GM23338 (cell line): ENCODE results near the gene CCDC70. TPM values are rescaled to one million over a fixed set of nuclear protein-coding genes. Genes with fewer than 3 reads are reported as not detected.

Experiments used
- ATAC-seq: fragments of 200-7000 bp; cut with Tn5 transposase; 3 replicates; pipeline ENCODE4 v1.9.1; 2020
- DNase-seq: peaks from one replicate; pipeline ENCODE4 v3.0.0-alpha.2; 2015; ENCODE audit warnings: low spot score
- H2AFZ ChIP-seq: fragments of 200-600 bp; sonication (generic); 2 replicates; pipeline ENCODE4 v1.8.0; 2016; ENCODE audit warnings: antibody characterized with exemption, mild to moderate bottlenecking, moderate library complexity
- H3F3A ChIP-seq: fragments of 200-600 bp; sonication (generic); replicated peaks from 2 replicates; pipeline ENCODE4 v1.8.0; 2017; ENCODE audit warnings: antibody characterized with exemption, mixed run types, low read depth
- H3K27ac ChIP-seq: fragments of 200-600 bp; sonication (generic); 2 replicates; pipeline ENCODE4 v1.6.1; 2016; ENCODE audit warnings: low read depth
- H3K27me3 ChIP-seq: fragments of 200-600 bp; sonication (generic); 2 replicates; pipeline ENCODE4 v1.8.0; 2016; ENCODE audit warnings: mild to moderate bottlenecking, mixed run types, moderate library complexity; ENCODE audit not compliant: insufficient read depth
- H3K36me3 ChIP-seq: fragments of 200-600 bp; sonication (generic); 2 replicates; pipeline ENCODE4 v1.8.0; 2016; ENCODE audit warnings: mild to moderate bottlenecking; ENCODE audit not compliant: insufficient read depth
- H3K4me1 ChIP-seq: fragments of 200-600 bp; sonication (generic); 2 replicates; pipeline ENCODE4 v1.8.0; 2016; ENCODE audit warnings: mild to moderate bottlenecking, moderate library complexity; ENCODE audit not compliant: insufficient read depth
- H3K4me2 ChIP-seq: fragments of 200-600 bp; sonication (generic); 2 replicates; pipeline ENCODE4 v1.7.1; 2017; ENCODE audit warnings: mixed run types
- H3K4me3 ChIP-seq: fragments of 200-600 bp; sonication (generic); 2 replicates; pipeline ENCODE4 v1.6.1; 2016; ENCODE audit warnings: mixed run types
- H3K79me2 ChIP-seq: fragments of 200-600 bp; sonication (generic); replicated peaks from 2 replicates; pipeline ENCODE4 v1.8.0; 2017; ENCODE audit warnings: mild to moderate bottlenecking; ENCODE audit not compliant: insufficient read depth
- H3K9me2 ChIP-seq: fragments of 200-600 bp; sonication (generic); 2 replicates; pipeline ENCODE4 v1.8.0; 2017; ENCODE audit not compliant: insufficient read depth
- H4K20me1 ChIP-seq: fragments of 200-600 bp; sonication (generic); replicated peaks from 2 replicates; pipeline ENCODE4 v1.8.0; 2017; ENCODE audit warnings: mild to moderate bottlenecking; ENCODE audit not compliant: insufficient read depth
- H3K27ac Mint-ChIP-seq: 2 replicates; pipeline ENCODE4 v1.8.0; 2020; ENCODE audit warnings: inconsistent platforms, mild to moderate bottlenecking, moderate library complexity, mixed read lengths
- H3K27me3 Mint-ChIP-seq: 3 replicates; pipeline ENCODE4 v1.8.0; 2022; ENCODE audit warnings: low read depth, mild to moderate bottlenecking, moderate library complexity, mixed read lengths, inconsistent platforms; ENCODE audit not compliant: insufficient read depth, poor library complexity
- H3K36me3 Mint-ChIP-seq: 3 replicates; pipeline ENCODE4 v1.8.0; 2021; ENCODE audit warnings: low read depth, mild to moderate bottlenecking, inconsistent platforms, moderate library complexity, mixed read lengths
- H3K4me1 Mint-ChIP-seq: 3 replicates; pipeline ENCODE4 v1.8.0; 2020; ENCODE audit warnings: mild to moderate bottlenecking, inconsistent platforms, mixed read lengths
- H3K4me3 Mint-ChIP-seq: 3 replicates; pipeline ENCODE4 v1.8.0; 2021; ENCODE audit warnings: moderate library complexity, mild to moderate bottlenecking, inconsistent platforms, mixed read lengths
- H3K9me3 Mint-ChIP-seq: 3 replicates; pipeline ENCODE4 v1.8.0; 2020; ENCODE audit warnings: moderate library complexity, mild to moderate bottlenecking, inconsistent platforms, mixed read lengths
- CREB1 ChIP-seq: fragments of 250-450 bp; sonication (Bioruptor Pico); IDR thresholded peaks from 2 replicates; pipeline ENCODE4 v1.5.0; 2020; ENCODE audit warnings: low read depth, mild to moderate bottlenecking, moderate library complexity
- EZH2 ChIP-seq: fragments of 200-600 bp; sonication (generic); IDR thresholded peaks from one replicate; pipeline ENCODE4 v1.8.0; 2017; ENCODE audit warnings: antibody characterized with exemption, mild to moderate bottlenecking, low read depth; ENCODE audit not compliant: unreplicated experiment
- EZH2phosphoT487 ChIP-seq: fragments of 200-600 bp; sonication (generic); IDR thresholded peaks from one replicate; pipeline ENCODE4 v1.8.1; 2018; ENCODE audit warnings: antibody characterized with exemption; ENCODE audit not compliant: unreplicated experiment
- JUNB ChIP-seq: IDR thresholded peaks from one replicate; pipeline ENCODE4 v1.6.1; 2016; ENCODE audit warnings: antibody characterized with exemption; ENCODE audit not compliant: unreplicated experiment
- NANOG ChIP-seq: IDR thresholded peaks from 2 replicates; pipeline ENCODE4 v1.6.1; 2016; ENCODE audit warnings: antibody characterized with exemption, borderline replicate concordance
- POLR2AphosphoS5 ChIP-seq: IDR thresholded peaks from 2 replicates; pipeline ENCODE4 v1.6.1; 2016; ENCODE audit warnings: antibody characterized with exemption, low read depth
- STAT1 ChIP-seq: IDR thresholded peaks from one replicate; pipeline ENCODE4 v1.6.1; 2016; ENCODE audit warnings: antibody characterized with exemption; ENCODE audit not compliant: unreplicated experiment
- ZNF114 ChIP-seq: fragments of 250-450 bp; sonication (Bioruptor Pico); IDR thresholded peaks from 2 replicates; pipeline ENCODE4 v1.5.0; 2020; ENCODE audit warnings: mild to moderate bottlenecking, moderate library complexity
- ZNF331 ChIP-seq: fragments of 250-450 bp; sonication (Bioruptor Pico); IDR thresholded peaks from 2 replicates; pipeline ENCODE4 v1.5.0; 2020; ENCODE audit warnings: low read depth, mild to moderate bottlenecking, moderate library complexity
- polyA plus RNA-seq: library from polyadenylated mRNA; unstranded; fragments of >200 nt; fragmentation: Nextera tagmentation; extraction: Ambion mirVana; gene quantifications from 2 replicates; pipeline ENCODE4 v1.2.1, GENCODE V29; 2016
- total RNA-seq: library from RNA; depleted of rRNA; stranded (reverse); fragments of >200 nt; shearing (Covaris generic); gene quantifications from 2 replicates; pipeline ENCODE4 v1.2.3, GENCODE V29; 2014
- TF ChIP-seq, protein P1 (sequence below): IDR thresholded peaks from 2 replicates; pipeline ENCODE4 v1.6.1; 2016; ENCODE audit warnings: antibody characterized with exemption
- TF ChIP-seq, protein P2 (sequence below): IDR thresholded peaks from one replicate; pipeline ENCODE4 v1.6.1; 2018; ENCODE audit warnings: antibody characterized with exemption; ENCODE audit not compliant: unreplicated experiment
- TF ChIP-seq, protein P3 (sequence below), 2 experiments: fragments of 200-600 bp in 1 of 2; sonication (generic) in 1 of 2; conservative IDR thresholded peaks; 2 replicates each; pipeline versions ENCODE4 v1.5.1 to v1.6.1; 2016 to 2017; ENCODE audit warnings: antibody characterized with exemption in 2 of 2, low read depth in 2 of 2, mild to moderate bottlenecking in 2 of 2, moderate library complexity in 1 of 2
- TF ChIP-seq, protein P4 (sequence below): fragments of 250-450 bp; sonication (Bioruptor Pico); IDR thresholded peaks from 2 replicates; pipeline ENCODE4 v1.5.0; 2020; ENCODE audit warnings: mild to moderate bottlenecking, moderate library complexity

CCDC70 gene
- total and polyA plus RNA-seq, 2 experiments from 2014 or later, result not detected

DNA sequence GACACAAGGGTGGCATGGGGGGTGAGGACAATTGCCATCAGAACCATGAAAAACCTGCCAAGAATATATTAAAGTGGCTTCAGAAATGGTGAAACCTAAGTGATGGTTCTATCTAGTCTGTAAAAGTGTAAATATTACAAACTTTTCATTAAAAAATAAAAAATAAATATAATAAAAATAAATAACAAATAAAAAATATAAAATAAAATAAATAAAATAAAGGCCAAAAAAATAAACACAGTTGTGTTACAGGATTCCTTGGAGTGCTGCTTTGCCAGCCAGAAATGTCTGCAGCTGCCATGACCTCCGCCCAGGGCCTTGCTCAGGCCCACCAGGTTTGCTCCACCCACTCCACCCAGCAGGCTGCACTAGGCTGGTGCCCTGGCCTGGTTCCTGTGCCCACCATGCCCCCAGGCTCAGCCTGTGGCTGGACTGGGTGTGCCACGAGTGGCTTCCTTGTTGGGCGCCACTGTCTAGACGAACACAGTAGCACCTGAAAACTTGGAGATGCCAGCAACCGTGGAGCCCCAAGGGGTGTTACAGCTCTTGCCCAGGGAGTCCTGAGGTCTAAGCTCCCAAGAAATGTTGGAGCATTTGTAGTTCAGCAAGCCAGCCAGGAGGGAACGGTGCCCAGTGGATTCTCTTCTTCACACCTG is 20.9 kb downstream of the CCDC70 start:
- H3K27me3 Mint-ChIP-seq, result peaks cover 2% of the 10 kb centered on the region
- H3K36me3 Mint-ChIP-seq, result peaks cover 7% of the 10 kb centered on the region; the same call in 2 of the 3 replicates
- no peaks in the 10 kb centered on the region for H3K4me1 Mint-ChIP-seq
- Histone ChIP-seq H3K4me1 (no peaks in the 10 kb centered on the region), H3K27ac (no peak overlapping the region), H3K36me3 (no peaks in the 10 kb centered on the region), H3F3A (no peaks in the 10 kb centered on the region), H3K9me2 (peaks cover 6% of the 10 kb centered on the region; the same call in 1 of the 2 replicates), H2AFZ (no peak overlapping the region), H4K20me1 (no peaks in the 10 kb centered on the region), H3K79me2 (no peaks in the 10 kb centered on the region), H3K4me2 (no peak overlapping the region), H3K27me3 (no peaks in the 10 kb centered on the region), H3K4me3 (no peak overlapping the region)
- H3K27ac Mint-ChIP-seq, result no peak overlapping the region
- peaks cover 20% of the 10 kb centered on the region for H3K9me3 Mint-ChIP-seq
- ATAC-seq (no peak), DNase-seq (no peak)
- TF ChIP-seq ZNF114, result no peak
- TF ChIP-seq CREB1, result no peak
- TF ChIP-seq, protein P1, sequence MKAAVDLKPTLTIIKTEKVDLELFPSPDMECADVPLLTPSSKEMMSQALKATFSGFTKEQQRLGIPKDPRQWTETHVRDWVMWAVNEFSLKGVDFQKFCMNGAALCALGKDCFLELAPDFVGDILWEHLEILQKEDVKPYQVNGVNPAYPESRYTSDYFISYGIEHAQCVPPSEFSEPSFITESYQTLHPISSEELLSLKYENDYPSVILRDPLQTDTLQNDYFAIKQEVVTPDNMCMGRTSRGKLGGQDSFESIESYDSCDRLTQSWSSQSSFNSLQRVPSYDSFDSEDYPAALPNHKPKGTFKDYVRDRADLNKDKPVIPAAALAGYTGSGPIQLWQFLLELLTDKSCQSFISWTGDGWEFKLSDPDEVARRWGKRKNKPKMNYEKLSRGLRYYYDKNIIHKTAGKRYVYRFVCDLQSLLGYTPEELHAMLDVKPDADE, result no peak
- TF ChIP-seq, protein P2, sequence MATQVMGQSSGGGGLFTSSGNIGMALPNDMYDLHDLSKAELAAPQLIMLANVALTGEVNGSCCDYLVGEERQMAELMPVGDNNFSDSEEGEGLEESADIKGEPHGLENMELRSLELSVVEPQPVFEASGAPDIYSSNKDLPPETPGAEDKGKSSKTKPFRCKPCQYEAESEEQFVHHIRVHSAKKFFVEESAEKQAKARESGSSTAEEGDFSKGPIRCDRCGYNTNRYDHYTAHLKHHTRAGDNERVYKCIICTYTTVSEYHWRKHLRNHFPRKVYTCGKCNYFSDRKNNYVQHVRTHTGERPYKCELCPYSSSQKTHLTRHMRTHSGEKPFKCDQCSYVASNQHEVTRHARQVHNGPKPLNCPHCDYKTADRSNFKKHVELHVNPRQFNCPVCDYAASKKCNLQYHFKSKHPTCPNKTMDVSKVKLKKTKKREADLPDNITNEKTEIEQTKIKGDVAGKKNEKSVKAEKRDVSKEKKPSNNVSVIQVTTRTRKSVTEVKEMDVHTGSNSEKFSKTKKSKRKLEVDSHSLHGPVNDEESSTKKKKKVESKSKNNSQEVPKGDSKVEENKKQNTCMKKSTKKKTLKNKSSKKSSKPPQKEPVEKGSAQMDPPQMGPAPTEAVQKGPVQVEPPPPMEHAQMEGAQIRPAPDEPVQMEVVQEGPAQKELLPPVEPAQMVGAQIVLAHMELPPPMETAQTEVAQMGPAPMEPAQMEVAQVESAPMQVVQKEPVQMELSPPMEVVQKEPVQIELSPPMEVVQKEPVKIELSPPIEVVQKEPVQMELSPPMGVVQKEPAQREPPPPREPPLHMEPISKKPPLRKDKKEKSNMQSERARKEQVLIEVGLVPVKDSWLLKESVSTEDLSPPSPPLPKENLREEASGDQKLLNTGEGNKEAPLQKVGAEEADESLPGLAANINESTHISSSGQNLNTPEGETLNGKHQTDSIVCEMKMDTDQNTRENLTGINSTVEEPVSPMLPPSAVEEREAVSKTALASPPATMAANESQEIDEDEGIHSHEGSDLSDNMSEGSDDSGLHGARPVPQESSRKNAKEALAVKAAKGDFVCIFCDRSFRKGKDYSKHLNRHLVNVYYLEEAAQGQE, result no peak
- no peak for TF ChIP-seq STAT1
- TF ChIP-seq, protein P3, sequence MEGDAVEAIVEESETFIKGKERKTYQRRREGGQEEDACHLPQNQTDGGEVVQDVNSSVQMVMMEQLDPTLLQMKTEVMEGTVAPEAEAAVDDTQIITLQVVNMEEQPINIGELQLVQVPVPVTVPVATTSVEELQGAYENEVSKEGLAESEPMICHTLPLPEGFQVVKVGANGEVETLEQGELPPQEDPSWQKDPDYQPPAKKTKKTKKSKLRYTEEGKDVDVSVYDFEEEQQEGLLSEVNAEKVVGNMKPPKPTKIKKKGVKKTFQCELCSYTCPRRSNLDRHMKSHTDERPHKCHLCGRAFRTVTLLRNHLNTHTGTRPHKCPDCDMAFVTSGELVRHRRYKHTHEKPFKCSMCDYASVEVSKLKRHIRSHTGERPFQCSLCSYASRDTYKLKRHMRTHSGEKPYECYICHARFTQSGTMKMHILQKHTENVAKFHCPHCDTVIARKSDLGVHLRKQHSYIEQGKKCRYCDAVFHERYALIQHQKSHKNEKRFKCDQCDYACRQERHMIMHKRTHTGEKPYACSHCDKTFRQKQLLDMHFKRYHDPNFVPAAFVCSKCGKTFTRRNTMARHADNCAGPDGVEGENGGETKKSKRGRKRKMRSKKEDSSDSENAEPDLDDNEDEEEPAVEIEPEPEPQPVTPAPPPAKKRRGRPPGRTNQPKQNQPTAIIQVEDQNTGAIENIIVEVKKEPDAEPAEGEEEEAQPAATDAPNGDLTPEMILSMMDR (conservative IDR thresholded peaks at IDR 0.05; ENCODE audit: low read depth in 2 of 2), result no peak
- TF ChIP-seq EZH2, result no peak
- no peak for TF ChIP-seq NANOG
- TF ChIP-seq, protein P4, sequence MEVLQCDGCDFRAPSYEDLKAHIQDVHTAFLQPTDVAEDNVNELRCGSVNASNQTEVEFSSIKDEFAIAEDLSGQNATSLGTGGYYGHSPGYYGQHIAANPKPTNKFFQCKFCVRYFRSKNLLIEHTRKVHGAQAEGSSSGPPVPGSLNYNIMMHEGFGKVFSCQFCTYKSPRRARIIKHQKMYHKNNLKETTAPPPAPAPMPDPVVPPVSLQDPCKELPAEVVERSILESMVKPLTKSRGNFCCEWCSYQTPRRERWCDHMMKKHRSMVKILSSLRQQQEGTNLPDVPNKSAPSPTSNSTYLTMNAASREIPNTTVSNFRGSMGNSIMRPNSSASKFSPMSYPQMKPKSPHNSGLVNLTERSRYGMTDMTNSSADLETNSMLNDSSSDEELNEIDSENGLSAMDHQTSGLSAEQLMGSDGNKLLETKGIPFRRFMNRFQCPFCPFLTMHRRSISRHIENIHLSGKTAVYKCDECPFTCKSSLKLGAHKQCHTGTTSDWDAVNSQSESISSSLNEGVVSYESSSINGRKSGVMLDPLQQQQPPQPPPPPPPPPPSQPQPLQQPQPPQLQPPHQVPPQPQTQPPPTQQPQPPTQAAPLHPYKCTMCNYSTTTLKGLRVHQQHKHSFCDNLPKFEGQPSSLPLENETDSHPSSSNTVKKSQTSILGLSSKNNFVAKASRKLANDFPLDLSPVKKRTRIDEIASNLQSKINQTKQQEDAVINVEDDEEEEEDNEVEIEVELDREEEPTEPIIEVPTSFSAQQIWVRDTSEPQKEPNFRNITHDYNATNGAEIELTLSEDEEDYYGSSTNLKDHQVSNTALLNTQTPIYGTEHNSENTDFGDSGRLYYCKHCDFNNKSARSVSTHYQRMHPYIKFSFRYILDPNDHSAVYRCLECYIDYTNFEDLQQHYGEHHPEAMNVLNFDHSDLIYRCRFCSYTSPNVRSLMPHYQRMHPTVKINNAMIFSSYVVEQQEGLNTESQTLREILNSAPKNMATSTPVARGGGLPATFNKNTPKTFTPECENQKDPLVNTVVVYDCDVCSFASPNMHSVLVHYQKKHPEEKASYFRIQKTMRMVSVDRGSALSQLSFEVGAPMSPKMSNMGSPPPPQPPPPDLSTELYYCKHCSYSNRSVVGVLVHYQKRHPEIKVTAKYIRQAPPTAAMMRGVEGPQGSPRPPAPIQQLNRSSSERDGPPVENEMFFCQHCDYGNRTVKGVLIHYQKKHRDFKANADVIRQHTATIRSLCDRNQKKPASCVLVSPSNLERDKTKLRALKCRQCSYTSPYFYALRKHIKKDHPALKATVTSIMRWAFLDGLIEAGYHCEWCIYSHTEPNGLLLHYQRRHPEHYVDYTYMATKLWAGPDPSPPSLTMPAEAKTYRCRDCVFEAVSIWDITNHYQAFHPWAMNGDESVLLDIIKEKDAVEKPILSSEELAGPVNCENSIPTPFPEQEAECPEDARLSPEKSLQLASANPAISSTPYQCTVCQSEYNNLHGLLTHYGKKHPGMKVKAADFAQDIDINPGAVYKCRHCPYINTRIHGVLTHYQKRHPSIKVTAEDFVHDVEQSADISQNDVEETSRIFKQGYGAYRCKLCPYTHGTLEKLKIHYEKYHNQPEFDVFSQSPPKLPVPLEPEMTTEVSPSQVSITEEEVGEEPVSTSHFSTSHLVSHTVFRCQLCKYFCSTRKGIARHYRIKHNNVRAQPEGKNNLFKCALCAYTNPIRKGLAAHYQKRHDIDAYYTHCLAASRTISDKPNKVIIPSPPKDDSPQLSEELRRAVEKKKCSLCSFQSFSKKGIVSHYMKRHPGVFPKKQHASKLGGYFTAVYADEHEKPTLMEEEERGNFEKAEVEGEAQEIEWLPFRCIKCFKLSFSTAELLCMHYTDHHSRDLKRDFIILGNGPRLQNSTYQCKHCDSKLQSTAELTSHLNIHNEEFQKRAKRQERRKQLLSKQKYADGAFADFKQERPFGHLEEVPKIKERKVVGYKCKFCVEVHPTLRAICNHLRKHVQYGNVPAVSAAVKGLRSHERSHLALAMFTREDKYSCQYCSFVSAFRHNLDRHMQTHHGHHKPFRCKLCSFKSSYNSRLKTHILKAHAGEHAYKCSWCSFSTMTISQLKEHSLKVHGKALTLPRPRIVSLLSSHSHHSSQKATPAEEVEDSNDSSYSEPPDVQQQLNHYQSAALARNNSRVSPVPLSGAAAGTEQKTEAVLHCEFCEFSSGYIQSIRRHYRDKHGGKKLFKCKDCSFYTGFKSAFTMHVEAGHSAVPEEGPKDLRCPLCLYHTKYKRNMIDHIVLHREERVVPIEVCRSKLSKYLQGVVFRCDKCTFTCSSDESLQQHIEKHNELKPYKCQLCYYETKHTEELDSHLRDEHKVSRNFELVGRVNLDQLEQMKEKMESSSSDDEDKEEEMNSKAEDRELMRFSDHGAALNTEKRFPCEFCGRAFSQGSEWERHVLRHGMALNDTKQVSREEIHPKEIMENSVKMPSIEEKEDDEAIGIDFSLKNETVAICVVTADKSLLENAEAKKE, result no peak
- no peak for TF ChIP-seq ZNF331 (CRISPR knock-in tag)
- TF ChIP-seq POLR2AphosphoS5, result no peak
- no peak for TF ChIP-seq EZH2phosphoT487
- TF ChIP-seq JUNB, result no peak
- H3K4me3 Mint-ChIP-seq, result no peak overlapping the region
